ENCODE measurements around the gene KCNQ1OT1.

The KCNQ1OT1 gene

GRCh38 chr11:2567026-2567671 is 132.6 kb downstream of the KCNQ1OT1 start:
- no peak for DNase-seq

DNA sequence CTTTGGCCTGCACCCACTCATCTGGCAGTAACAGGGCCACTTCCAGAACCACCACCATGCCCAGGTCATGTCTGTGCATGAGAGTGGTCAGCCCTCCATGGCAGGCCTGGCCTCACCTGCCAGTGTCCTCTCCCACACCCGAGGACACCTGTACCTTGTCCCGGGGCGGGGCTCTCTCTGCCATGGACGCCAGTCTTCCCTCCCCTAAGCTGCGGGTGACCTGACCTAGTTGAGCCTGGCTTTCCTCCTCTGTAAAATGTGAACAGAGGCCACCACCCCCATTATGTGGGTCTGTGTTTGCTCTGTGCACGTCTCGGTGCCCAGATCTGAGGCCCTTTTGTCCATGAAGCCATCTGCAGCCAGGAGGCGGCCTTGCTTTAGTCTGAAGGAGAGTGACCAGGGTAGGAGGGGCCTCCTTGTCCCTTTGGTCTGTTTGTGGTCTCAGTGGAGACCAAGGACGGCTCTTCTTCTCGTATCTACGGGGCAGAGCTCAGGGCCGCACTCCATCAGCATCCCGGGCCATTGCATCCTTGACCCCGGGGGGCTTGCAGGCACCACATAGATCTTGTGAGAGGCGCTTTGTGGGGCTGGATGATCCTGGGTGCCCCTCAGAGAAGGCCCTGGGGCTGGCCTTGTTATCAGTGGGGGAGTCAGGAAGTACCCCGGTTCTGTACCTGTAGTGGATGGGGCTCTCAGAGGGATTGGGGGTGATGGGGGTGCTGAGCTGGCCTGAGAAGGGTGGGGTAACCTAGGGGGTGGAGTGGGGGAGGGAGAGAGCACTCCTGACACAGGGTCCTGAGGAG is 133.4 kb downstream of the KCNQ1OT1 start:
- DNase-seq, result peak; percentile 5

- no peak for DNase-seq
These were observed 134.2 kb downstream of the KCNQ1OT1 start for GRCh38 chr11:2565447-2566222.

- DNase-seq, result no peak
These were observed 135.0 kb downstream of the KCNQ1OT1 start for GRCh38 chr11:2564588-2565425.

- no peak for DNase-seq
These were observed 135.7 kb downstream of the KCNQ1OT1 start for GRCh38 chr11:2564008-2564530.

DNA sequence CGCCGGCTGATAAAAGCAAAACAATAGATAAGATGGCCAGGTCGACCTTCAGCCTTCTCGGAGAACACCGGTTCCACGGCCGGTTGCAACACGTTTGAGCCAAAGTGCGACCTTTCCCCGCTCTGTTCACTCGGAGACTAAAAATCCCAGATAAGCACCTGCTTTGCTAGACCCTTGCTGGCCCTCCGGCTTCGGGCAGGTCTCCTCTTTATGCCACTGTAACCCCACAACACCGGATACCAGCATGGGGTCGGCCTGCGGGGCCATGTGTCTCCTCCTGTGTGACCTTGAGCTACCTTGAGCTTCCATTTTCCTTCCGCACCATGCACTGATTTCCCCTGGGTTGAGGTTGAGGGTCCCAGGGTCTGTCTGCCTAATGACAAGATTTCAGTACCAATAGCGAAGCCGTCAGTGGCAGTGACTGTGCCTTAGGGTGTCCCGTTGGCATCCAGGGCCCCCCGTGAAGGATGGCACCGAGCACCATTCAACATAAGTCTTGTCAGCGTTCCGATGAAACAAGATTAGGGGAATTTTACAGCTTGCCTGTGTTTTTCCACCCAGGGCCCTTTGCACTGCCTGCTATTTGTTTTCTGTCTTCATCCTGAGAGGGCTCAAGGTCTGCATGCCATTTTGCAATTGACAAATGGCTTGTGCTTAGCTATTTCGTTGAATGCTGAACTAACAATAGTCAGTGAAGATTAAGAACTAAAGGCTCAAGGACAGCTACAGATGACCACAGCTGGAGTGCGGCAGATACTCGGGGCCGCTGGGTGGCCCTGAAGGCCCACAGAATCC is 136.4 kb downstream of the KCNQ1OT1 start:
- no peak for DNase-seq

GRCh38 chr11:2562890-2563212 is 136.9 kb downstream of the KCNQ1OT1 start:
- DNase-seq, result no peak

GRCh38 chr11:2561696-2562581 is 137.9 kb downstream of the KCNQ1OT1 start:
- DNase-seq, result no peak

- no peak for DNase-seq
These were observed 140.1 kb downstream of the KCNQ1OT1 start for GRCh38 chr11:2559527-2560311.

DNA sequence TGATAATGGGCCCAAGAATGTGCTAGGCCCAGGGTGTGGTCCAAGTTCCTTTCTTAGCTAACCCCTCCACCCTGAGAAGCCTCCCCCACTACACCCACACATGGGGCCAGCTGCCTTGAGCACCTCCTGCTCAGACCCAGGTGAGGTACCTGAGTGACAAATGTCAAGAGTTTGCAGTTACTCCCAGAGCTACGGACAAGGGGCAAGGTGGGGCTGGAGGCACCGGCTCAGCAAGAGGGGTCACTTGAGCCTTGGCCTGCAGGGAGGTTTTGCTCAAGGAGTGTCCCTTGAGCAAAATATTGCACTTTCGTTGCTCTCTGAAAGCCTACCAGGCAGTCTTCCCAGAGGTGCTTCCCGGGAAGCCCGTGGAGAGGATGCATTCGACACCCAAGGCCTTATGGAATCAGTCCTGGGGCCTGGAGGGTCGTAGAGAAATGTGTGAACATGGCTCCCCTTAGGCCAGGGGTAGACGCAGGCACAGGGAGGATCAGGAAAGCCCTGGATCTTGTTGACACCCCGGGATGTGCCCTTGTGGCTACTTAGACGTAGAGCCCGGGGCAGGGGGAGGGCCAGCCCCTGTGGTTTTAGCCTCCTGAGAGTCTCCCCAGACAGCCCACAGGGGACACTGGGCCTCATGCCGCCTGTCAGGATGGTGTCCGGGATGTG is 140.8 kb downstream of the KCNQ1OT1 start:
- DNase-seq, result no peak

DNA sequence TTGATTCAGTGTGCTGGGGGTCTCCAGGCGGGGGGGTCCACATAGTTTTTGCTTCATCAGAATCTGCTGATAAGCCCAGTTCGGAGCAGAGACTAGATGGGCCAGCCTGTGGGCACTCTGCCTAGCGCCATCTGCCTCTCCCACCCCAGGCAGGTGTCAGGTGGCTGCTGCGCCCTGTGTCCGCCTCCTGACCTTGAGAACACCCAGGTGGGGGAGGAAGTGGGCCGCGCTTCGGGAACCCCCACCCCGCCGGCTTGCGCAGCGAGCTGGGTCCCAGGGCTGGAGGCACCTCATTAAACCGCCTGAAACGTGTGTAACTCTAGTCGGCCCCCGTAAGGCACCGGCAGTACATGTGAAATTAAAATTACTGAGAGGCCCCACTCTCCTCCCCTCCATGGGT is 141.4 kb downstream of the KCNQ1OT1 start:
- DNase-seq, result no peak

Data from OCI-M1 (cell line).